ENCODE data around the gene TP63.

TP63 gene

DNA sequence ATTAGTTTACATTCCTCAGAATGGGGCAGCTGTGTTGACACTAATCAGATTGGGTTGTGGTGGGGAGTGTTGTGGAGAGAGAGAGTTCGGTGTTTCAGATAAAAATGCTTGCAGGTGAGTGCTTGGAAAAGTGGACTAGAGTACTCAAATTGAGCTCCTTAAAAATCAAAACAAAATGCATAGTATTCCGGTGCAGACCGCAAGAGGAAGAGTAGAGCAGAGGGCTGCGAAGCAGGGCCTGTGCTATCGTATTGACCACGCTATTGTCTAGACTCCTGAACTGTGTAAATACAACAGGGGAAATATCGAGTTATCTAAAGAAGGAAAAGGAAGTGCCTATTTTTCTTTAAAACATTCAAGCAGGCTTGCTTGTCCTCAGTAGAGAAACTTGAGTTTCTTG, 159.5 kb downstream of the TP63 start:
- in situ Hi-C loops (cut with MboI; ENCODE audit: low pct_unique_long_range_greater_than_20kb, low sequenced_read_pairs, unreplicated experiment), result no loop called here
- TF ChIP-seq, protein P1, sequence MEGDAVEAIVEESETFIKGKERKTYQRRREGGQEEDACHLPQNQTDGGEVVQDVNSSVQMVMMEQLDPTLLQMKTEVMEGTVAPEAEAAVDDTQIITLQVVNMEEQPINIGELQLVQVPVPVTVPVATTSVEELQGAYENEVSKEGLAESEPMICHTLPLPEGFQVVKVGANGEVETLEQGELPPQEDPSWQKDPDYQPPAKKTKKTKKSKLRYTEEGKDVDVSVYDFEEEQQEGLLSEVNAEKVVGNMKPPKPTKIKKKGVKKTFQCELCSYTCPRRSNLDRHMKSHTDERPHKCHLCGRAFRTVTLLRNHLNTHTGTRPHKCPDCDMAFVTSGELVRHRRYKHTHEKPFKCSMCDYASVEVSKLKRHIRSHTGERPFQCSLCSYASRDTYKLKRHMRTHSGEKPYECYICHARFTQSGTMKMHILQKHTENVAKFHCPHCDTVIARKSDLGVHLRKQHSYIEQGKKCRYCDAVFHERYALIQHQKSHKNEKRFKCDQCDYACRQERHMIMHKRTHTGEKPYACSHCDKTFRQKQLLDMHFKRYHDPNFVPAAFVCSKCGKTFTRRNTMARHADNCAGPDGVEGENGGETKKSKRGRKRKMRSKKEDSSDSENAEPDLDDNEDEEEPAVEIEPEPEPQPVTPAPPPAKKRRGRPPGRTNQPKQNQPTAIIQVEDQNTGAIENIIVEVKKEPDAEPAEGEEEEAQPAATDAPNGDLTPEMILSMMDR (IDR thresholded peaks at IDR 0.05; ENCODE audit: extremely low read depth, insufficient read depth, missing control alignments), result no peak
- DNase-seq (ENCODE audit: low spot score), result no peak

DNA sequence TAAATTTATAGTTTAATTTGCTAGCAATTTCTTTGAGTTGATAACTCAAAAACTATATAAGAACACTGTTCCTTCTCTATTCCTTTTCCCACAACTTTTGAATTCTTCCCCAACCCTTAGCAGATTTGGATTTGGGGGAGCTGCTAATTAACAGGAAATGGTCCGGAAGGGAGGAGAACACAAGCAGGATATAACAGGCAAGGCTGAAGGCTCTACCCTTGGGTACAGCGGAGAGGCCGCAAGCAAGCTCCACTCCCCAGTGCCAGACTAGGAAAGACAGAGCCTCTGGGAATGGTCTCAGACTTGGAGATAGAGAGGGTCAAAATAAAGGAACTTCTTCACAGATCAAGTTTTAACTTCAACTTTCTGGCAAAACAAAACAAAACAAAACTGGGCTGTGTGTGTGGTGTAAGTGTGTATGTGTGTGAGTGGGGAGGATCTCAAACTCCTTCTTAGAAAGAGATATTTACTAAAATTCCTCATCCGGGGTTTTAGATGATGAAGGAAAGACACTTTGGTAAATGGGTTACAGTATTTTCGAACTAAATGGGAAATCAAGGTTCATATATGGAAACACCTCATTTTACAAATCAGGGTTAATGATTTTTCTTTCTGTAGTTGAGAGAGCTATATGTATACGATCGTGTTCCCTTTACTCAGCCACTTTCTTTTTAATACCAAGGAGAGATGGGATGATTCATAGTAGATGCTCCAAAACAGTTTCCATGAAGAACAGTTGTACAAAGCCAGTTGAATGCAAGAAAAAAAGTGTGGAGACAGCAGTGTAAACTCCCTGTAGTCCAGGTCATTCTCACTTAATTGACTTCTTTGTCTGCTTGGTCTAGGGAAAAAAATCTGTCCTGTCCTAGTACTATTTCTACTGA, 161.1 kb downstream of the TP63 start:
- in situ Hi-C loops (cut with MboI; ENCODE audit: low pct_unique_long_range_greater_than_20kb, low sequenced_read_pairs, unreplicated experiment), result no loop called here
- TF ChIP-seq, protein P1 (IDR thresholded peaks at IDR 0.05; ENCODE audit: extremely low read depth, insufficient read depth, missing control alignments), result no peak
- no peak for DNase-seq (ENCODE audit: low spot score)

DNA sequence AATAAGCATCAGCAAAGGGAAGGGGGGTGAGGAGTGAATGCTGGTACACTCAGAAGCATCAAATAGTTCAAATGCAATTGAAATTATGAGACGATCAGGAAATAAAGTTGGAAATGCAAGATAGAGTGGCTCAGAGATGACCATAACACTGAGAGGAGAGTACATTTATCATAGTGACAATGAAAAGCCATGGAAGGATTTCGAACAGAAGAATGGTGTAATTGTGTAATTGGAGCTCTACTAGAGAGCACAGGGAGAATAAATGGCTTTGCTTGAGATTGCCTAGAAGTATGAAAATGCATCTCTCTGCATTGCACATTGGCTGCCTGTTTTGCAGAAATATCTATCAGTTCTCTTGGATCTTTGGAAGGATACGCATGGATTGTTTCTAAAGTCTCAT, 163.3 kb downstream of the TP63 start:
- in situ Hi-C loops (cut with MboI; ENCODE audit: low pct_unique_long_range_greater_than_20kb, low sequenced_read_pairs, unreplicated experiment), result no loop called here
- DNase-seq (ENCODE audit: low spot score), result no peak
- TF ChIP-seq, protein P1 (IDR thresholded peaks at IDR 0.05; ENCODE audit: extremely low read depth, insufficient read depth, missing control alignments), result no peak

DNA sequence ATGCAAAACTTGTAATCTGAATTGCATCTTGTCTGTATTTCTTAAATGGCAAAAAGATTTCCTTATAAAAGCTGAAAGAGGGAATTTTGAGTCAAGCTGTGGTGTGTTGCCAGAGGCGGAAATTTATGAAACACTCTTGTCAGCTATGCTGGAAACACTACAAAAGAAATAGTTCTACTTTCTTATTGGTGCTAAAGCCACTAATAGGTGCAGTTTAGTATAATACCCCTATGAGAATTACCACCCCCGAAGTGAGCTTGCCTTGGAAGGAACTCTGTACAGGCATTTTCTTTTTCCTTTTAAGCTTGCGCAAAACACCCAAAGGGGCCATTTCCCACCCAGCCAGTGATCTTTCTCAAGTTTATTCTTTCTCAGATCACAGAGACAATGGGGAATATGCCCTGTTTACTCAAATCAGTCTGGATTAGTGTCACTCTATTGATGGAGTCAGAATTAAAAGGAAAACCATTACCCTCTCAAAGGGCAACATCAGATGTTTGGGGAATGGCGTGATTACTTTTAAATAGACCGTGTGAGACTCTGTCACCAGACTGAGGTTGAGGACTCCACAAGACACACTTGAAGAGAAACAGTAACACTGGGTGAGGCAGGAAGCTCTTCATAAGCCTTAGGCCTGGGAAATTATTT, 166.0 kb downstream of the TP63 start:
- TF ChIP-seq, protein P1 (IDR thresholded peaks at IDR 0.05; ENCODE audit: extremely low read depth, insufficient read depth, missing control alignments), result no peak
- no peak for DNase-seq (ENCODE audit: low spot score)
- in situ Hi-C loops (cut with MboI; ENCODE audit: low pct_unique_long_range_greater_than_20kb, low sequenced_read_pairs, unreplicated experiment), result no loop called here

DNA sequence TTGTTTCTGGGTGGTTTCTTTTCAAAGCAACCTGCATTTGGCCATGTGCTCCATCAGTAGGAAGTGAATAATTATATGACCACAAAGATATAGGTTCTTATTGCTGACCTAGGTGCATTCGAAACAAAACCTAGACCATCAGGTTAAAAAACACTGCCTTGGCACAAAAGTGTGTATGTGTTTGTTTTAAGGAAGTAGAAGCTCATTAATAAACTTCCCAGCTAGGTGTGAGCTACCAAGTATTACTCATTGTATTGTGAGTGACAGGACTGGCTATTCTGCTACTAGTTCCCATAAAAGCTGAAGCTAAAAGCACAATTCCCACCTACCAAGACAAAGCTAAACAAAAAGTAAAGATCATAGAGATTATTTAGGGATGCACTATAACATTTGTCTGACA, 168.2 kb downstream of the TP63 start:
- DNase-seq (ENCODE audit: low spot score), result no peak
- in situ Hi-C loops (cut with MboI; ENCODE audit: low pct_unique_long_range_greater_than_20kb, low sequenced_read_pairs, unreplicated experiment), result no loop called here
- TF ChIP-seq, protein P1 (IDR thresholded peaks at IDR 0.05; ENCODE audit: extremely low read depth, insufficient read depth, missing control alignments), result no peak

DNA sequence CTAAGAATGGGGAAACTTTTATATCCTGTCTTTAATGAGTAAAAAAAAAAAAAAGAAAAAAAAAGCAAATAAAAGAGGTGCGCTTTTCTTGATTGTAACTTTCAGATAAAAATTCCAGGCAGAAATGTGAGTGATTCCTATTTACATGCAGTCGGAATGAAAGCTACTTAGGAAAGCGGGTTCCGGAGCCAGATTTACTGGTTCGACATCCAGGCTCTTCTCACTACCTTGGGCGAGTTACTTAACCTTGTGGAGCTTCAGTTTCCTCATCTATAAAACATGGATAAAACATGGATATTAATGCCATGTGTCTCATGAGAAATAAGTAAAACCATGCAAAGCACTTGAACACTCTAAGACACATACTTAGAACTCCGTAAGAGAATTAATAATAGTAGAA, 169.2 kb downstream of the TP63 start:
- in situ Hi-C loops (cut with MboI; ENCODE audit: low pct_unique_long_range_greater_than_20kb, low sequenced_read_pairs, unreplicated experiment), result no loop called here
- DNase-seq (ENCODE audit: low spot score), result no peak
- TF ChIP-seq, protein P1 (IDR thresholded peaks at IDR 0.05; ENCODE audit: extremely low read depth, insufficient read depth, missing control alignments), result no peak
